Activated naive CD8-positive, alpha-beta T cell treated with anti-CD3 and anti-CD28 coated beads, Interleukin-2, amount 50 U/mL, for 16 hours (primary cell): ENCODE data around the gene TMEM217.
A peak's percentile ranks its signal among the peaks of the same experiment; 100 is the strongest.
"Not testable (repeated sequence)": the region's sequence is repeated elsewhere in the genome, so short reads cannot be mapped to it uniquely, and the experiment has no call there.

Source experiments
- DNase-seq: peaks from one replicate; pipeline ENCODE4 v3.0.0-alpha.2; 2020; ENCODE audit warnings: low read depth, low spot score

TMEM217 gene

DNA sequence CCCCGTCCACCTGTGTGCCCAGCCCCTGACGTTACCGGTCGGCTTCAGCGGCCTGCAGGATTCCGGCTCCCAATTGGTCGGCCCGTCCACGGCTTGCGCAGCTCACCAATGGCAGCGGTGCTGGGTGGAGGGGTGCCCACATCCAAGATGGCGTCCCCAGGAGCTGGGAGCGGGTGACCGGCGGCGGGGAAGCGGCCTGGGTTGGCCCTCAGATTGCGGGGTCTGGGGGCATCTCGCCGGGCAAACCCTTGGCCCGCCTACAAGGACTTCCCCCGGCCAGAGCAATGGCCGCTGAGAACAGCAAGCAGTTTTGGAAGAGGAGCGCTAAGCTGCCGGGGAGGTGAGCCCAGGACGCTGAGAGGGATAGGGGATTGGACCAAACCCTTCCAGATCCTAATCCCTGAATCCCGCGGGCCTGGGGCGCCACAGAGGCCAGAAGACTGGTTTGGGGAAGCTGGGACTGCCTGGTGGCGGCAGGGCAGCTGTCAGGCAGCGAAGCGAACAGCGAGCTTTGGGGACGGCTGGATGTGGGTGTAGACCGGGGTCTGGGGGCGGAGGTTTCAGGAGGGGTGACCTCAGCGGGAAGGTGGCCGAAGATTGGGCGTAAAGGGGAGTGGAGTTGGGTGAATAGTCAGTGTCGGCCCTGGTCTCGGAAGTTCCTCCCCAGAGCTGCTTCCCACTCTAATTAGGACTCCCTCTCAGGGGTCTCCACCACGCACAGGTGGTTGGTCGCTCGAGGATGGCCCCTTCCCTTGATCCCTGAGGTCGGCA is at the start of gene TMEM217, which contains the start of gene TBC1D22B:
Gene TMEM217, minus strand, starts transcription at position 511 of the 771 bp plus-strand sequence. CDS start 39,114 bp downstream, outside the sequence.
Gene TBC1D22B, plus strand, starts transcription at position 139 of the 771 bp plus-strand sequence. Its CDS starts 146 bp downstream, at position 285.
- peak; percentile 91 for DNase-seq

DNA sequence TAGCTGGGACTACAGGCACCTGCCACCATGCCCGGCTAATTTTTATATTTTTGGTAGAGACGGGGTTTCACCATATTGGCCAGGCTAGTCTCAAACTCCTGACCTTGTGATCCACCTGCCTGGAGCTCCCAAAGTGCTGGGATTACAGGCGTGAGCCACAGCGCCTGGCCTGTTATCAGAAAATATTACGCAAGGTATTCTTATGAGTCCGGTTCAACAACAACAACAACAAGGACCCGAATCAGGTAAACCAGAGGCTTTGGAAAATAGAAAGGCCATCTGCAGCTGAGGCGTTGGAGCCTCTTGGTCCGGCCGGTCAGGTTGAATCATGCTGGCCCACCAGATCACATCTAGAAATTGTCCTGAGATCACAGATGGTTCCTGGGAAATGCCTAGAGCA is 49.5 kb upstream of the TMEM217 start:
- DNase-seq: not testable (repeated sequence)

DNA sequence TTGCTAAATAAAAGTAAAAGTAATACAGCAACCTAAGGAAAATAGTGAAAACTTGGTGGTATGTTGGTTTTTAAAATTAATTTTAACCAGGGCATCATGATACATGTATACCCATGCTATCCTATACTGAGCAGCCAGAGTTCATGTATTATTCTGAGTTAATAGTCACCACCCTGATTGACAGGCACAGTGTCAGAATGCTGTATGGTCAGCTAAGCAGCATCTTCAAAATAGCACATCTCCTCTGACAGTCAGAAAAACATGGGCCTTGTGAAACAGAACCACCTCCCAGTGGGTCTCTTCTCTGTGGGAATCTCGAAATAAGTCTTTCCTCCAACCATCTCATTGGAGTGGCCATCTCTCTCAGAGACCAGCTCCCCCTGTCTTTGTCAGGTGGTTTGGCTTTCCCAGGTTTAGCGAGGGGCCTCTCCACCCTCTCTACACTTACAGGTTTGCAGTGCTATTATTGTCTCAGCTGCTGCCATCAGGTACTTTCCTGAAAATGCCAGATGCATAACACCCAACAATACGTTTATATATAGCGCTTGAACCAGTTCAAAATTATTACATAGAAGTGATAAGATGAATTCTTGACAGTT is 48.8 kb upstream of the TMEM217 start:
- DNase-seq: no peak

DNA sequence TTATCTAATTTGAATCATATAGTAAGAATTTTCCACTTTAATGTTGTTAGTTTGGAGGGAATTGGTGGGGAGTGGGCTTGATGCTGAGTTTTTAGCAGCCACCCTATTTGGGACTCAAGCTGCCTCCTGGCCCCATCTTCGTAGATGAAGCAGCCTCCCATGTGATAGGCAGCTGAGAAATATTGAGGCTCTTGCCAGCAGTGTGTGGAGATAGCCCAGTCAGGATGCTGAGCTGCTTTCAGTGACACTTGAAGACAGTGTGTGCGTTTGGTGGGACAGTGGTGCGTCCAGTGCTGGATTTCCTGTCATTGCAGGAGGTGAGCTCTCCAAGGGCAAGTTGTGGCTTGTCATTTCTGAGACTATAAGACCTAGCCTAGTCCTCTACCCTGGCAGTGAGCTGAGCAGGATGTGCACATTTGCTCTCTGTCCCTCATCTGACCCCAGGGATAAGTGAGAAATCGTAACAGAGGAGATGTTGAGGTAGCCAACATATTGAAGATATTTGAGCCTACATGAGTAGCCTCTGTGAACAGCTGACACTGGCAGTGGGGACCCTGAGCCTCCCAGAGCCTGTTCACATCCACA is 48.0 kb upstream of the TMEM217 start:
- DNase-seq: no peak

DNA sequence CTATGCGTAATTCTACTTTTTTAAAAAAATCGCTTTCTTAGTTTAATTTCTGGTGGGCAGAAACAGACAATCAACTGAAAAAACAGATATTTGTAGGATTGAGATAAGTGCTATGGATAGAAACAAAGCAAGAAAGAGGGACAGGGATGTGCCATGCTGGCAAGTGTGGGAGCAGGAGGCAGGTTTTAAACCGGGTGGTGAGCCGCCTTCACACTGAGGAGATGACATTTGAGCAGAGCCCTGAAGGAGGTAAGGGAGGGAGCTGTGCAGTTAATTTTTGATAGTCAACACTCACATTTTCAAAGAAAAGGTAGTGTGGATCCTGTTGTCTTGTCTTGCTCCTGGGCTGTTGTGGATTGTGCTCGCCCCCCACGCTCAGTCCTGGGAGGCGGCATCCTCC is 46.8 kb upstream of the TMEM217 start:
- no peak for DNase-seq

DNA sequence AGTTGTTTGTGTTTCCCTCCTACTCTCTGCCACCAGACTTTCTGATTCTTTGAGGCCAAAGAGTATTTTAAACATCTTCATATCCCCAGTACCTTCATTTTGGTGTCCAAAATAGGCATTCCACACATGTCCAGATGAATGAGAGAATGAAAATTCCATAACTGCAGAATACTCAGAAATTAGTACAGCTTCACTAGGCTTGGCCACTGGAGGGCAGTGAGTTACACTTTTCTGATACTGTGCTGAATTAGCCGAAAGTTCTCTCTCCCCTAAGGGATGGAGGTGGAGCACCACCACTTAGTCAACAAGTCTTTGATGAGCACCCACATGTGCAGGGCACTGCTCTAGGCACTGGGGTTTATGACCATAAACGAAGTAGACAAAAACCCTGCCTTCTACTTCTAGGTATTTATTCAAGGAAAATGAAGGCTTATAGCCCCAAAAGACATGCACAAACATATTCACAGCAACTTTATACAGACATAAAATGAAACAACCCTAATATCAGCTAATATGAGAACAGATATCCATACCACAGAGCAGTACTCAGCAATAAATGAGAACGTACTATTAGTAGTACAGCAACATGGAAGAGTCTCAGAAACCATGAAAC is 46.1 kb upstream of the TMEM217 start:
- DNase-seq: no peak

DNA sequence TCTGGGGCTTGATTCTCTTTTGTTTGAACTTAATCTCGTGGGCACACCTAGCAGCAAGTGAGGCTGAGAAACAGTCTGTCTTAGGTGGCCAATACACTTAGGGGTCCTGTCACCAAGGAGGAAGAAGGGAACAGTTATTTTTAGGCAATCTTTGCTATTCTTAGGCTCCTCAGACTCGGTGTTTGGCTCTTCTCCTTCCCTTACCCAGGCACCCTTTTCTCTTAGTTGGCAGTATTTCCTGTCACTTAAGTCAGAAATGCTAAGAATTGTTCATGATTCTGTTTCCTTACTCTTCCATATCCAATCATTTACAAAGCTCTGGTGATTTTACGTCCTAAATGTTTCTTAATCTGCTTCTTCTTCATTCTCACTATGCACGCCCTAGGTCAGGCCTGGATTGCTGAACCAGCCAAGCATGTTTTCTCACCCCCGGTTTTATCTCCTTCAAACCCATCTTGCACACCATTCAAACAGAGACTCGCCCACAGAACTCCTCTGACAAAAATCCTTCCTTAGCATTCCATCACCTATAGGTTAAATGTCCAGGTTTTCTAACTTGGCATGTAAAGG is 45.2 kb upstream of the TMEM217 start:
- no peak for DNase-seq

DNA sequence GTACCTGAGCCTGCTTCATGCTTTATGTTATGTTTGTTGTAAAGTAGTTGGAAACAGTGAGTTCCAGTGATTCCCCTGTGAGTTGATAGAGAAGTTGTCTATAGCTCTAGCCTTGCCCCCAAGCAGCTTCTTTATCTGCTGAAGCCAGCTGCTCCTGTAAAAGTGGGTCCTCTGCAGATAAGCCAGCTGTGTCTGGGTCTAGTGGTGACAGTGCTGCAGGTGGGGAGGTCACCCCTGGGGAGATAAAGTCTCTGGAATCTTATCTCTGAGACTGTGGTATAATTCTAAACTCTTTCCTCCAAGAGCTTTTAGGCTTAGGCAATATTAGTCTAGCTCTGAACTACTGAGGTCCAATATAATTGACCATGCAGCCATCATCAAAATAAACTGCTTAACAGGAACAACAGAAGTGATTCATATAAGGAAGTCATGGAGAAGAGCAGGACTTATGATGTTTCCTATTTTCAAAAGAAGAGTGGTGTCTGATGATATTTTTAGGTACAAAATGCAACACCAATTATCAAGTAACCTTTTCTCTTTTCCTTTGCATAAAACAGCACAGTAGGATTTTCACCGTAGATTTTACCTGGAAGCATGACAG is 44.2 kb upstream of the TMEM217 start:
- no peak for DNase-seq

DNA sequence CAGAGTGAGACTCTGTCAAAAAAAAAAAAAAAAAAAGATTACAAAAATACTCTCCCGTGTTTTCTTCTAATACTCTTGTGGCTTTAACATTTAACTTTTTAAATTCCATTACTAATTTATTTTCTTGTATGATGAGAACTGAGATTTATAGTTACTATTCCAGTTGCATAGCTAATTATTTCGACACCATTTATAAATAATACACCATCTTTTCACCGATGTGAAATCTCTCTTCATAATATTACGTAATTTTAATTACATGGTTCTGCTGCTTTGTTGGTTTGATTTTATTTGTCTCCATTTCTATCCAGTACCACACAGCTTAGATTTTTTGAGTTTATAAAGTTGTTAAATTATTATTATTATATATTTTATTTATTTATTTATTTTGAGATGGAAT is 42.0 kb upstream of the TMEM217 start:
- DNase-seq: no peak

DNA sequence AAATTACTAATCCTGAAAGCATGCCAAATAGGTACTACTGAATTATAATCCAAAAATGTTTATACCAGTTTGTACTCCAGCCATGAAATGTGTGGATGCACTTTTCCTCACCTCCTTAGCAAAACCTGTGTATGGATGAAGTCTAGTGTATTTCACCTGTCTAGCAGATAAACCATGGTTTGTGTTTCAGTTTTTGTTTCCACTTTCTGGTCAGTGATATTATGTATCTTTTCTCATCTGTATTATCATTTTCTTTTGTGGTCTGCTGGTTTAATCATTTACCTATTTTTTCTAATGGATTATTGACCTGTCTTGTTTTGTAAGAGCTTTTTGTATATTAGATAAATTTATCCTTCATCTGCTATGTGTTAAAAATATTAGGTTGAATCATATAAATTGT is 41.0 kb upstream of the TMEM217 start:
- no peak for DNase-seq

DNA sequence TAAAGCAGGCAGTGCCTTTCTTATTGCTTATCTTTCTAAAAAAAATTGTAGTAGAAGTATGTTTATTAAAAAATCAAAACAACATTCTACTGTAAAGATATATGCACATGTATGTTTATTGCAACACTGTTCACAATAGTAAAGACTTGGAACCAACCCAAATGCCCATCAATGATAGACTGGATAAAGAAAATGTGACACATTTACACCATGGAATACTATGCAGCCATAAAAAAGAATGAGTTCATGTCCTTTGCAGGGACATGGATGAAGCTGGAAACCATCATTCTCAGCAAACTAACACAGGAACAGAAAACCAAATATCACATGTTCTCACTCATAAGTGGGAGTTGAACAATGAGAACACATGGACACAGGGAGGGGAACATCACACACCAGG is 39.7 kb upstream of the TMEM217 start:
- not testable (repeated sequence) for DNase-seq

DNA sequence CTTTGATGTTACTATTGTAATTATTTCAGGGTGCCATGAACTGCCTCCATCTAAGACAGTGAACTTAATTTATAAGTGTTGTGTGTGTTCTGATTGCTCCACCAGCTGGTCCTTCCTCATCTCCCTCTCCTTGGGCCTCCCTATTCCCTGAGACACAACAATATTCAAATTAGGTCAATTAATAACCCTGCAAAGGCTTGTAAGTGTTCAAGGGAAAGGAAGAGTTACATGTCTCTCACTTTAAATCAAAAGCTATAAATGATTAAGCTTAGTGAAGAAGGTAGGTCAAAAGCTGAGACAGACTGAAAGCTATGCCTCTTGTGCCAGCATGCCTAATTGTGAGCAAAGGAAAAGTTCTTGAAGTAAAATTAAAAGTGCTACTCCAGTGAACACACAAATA is 35.5 kb upstream of the TMEM217 start:
- no peak for DNase-seq

DNA sequence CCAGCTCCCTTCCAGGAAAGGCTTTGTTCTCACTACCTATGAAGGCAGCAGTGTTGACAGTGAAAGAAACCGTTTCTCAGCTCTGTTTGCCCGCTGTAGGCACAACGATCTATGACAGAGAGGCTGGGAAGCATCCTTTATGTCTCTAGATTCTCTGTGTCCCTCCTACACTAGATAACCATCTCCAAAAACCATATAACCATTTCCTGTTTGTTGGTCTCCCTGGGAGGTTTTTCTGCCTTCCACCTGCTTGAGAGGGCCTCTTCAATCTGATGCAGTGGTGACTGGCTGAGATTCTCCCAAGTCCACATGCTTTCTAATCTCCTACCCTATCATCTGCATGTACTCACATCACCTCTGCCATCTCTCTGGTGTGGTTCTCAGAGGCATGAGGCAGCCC is 32.0 kb upstream of the TMEM217 start:
- no peak for DNase-seq

DNA sequence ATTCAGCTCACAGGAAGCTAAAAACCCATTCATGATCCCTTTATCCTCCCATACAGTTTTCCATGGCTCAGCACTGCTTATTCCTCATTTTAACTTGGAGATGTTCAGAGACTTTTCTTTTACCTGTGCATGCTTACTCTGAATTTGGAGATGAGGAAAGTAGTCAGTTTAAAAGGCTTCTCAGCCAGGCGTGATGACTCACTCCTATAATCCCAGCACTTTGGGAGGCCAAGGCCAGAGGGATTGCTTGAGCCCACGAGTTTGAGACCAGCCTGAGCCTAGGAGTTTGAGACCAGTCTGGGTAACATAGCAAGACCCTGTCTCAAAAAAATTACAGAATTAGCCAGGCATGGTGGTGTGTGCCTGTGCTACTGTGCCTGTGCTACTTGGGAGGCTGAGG is 30.3 kb upstream of the TMEM217 start:
- no peak for DNase-seq

DNA sequence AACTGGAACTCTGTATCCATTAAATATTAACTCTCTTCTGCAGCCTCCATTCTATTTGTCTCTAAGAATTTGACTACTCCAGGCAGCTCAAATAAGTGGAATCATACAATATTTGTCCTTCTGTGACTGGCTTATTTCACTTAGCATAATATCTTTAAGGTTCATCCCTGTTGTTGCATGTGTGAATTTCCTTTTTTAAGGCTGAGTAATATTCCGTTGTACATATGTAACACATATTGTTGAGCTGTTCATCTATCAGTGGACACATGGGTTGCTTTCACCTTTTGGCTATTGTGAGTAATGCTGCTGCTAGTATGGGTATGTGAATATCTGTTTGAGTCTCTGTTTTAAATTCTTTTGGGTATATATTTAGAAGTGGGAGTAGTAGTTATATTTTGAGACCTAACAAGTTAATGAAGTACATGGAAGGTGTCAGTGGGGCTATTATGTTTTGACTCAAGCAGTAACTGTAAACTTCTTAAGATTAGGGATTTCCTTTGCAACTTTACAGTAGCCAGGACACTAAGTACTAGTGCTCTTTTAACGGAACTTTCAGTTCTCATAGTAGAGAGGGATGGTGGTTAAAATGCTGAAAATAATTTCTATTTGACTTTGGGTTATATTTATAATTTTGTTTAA is 29.7 kb upstream of the TMEM217 start:
- DNase-seq: no peak

DNA sequence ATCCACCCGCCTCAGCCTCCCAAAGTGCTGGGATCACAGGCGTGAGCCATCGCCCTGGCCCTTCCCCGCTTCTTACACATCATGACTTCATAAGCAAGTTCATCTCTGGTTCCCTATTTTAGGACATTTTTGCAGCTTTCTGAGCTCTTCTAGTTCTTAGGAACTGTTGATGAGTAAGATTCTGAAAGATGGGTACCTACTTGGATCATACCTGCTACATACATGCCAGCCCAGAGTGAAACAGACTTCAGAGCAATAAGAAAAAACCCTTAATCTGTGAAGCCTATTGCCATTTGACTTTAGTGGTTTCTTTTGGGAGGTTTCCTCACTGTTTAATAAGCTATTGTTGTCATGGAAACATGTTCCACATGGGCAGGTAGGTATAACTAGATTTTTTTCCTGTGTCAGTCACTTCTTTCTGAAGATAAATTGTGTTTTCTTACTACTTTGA is 27.9 kb upstream of the TMEM217 start:
- no peak for DNase-seq

DNA sequence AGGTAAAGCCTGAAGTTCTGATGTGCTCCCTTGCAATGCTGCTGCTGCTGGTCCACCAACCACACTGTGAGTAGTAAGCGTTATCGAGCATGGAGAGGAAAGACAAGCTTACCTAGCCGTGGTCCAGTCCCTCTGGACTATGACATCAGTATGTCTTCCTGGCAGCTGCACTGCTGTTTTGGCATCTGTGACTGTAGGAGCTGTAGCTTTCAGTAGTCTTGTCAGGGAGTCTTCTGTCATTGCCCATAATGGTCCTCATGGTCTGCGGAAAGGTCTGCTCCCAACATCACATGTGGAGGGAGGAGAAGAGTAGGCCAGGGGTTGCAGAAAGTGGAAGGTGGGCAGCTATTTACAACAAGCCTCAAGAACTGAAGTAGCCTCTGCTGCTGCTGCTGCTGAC is 26.8 kb upstream of the TMEM217 start:
- no peak for DNase-seq

DNA sequence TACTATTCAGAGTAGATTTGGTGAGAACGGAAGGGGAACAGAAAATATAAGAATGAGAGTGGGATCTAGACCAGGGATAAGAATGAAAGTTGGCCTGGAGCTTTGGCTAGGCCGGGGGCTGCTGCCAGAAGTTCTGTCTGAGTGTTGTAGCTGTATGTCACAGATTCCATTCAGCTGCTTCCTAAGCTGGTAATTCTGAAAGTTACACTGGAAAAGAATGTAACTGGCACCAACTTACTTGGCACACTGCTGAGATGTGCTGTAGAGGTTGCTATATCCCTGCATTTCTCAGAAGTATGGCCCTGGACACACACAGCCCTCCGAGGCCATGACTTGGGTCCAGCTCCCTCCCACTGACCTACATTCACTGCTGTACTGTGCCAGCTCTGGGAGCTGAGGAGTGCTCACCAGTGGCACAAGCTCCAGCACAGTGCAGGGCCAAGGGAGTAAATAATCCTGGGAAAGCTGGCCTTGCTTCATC is 25.8 kb upstream of the TMEM217 start:
- DNase-seq: no peak

DNA sequence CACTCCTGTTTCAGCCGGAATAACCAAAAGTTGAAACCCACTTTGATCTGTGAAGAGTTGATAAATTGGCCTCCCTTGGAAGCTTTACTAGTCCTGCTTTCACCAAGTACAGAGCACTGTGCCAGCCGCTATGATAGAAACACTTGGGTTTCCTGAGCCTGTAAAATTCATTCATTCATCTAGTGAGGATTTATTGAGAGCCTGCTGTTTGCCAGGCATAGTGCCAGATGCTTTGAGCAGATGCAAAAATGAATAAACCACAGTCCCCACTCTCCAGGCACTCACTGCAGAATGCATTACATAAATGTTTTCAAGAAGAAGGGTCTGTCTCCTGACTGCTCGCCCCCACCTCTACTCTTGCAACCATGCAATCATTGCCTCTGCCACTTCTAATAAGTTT is 25.3 kb upstream of the TMEM217 start:
- DNase-seq: no peak

DNA sequence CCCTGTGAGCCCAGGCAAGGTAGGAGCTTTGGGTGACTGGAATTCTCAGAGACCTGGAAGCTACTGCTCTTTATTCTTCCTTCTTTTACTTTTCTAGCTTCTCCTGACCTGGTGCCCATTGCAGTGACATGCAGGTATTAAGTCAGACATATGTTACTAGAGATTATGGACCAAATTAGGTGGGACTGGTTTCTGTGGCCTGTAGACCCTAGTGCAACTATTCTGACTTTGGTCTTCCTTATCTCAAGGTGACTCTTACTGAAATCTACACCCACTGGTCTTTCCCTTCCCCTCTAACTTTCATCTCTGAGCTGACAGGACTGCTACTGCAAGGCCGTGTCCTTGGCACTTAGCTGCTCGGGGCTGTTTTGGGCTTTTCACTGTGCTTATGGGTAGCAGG is 24.4 kb upstream of the TMEM217 start:
- no peak for DNase-seq
